CD14-positive monocyte (primary cell): ENCODE measurements around the gene ZNF8. TPM values are rescaled to one million over a fixed set of nuclear protein-coding genes. Genes with fewer than 3 reads are reported as not detected.

Experiments used
- DNase-seq, 3 donors: peaks; one replicate each; pipeline ENCODE4 v3.0.0-alpha.2; 2011 to 2022
- H2AFZ ChIP-seq: 2 replicates; pipeline ENCODE4 v1.6.0; 2012; ENCODE audit warnings: mild to moderate bottlenecking, low read depth, low read length, inconsistent platforms; ENCODE audit not compliant: insufficient read depth, poor library complexity, severe bottlenecking
- H3K27ac ChIP-seq, 2 donors: 1 replicate in 1 of 2; 2 replicates in 1 of 2; pipeline ENCODE4 v1.5.1; 2012 to 2013; ENCODE audit warnings: low read length in 2 of 2, control low read depth in 1 of 2, inconsistent platforms in 1 of 2, low read depth in 1 of 2, mild to moderate bottlenecking in 1 of 2
- H3K27me3 ChIP-seq, 2 donors: one replicate each; pipeline versions ENCODE4 v1.6.0 to v1.6.1; 2011 to 2013; ENCODE audit warnings: low read length in 2 of 2; ENCODE audit not compliant: control insufficient read depth in 2 of 2, insufficient read depth in 2 of 2
- H3K36me3 ChIP-seq, 2 donors: replicated peaks in 1 of 2; 1 replicate in 1 of 2; 2 replicates in 1 of 2; pipeline versions ENCODE4 v1.5.1 to v1.6.1; 2012 to 2013; ENCODE audit warnings: low read length in 2 of 2, control low read depth in 1 of 2, inconsistent platforms in 1 of 2, mild to moderate bottlenecking in 1 of 2; ENCODE audit not compliant: insufficient read depth in 2 of 2, control insufficient read depth in 1 of 2
- H3K4me1 ChIP-seq, 2 donors: 1 replicate in 1 of 2; 2 replicates in 1 of 2; pipeline versions ENCODE4 v1.5.1 to v1.6.1; 2012 to 2013; ENCODE audit warnings: low read length in 2 of 2, control low read depth in 1 of 2, inconsistent platforms in 1 of 2, mild to moderate bottlenecking in 1 of 2, moderate library complexity in 1 of 2; ENCODE audit not compliant: insufficient read depth in 2 of 2, control insufficient read depth in 1 of 2
- H3K4me2 ChIP-seq: replicated peaks from 2 replicates; pipeline ENCODE3; 2012; ENCODE audit warnings: low read length, moderate library complexity, mild to moderate bottlenecking; ENCODE audit not compliant: poor library complexity, severe bottlenecking; ENCODE audit errors: extremely low read depth
- H3K4me3 ChIP-seq, 3 experiments: fragments of 200-600 bp in 1 of 3; sonication (generic) in 1 of 3; replicated peaks in 1 of 3; 1 replicate in 2 of 3; 2 replicates in 1 of 3; pipeline ENCODE4 v1.5.1; 2011 to 2013; ENCODE audit warnings: low read length in 3 of 3, mild to moderate bottlenecking in 3 of 3, control low read depth in 2 of 3, low read depth in 2 of 3, inconsistent platforms in 1 of 3, moderate library complexity in 1 of 3
- H3K79me2 ChIP-seq: 2 replicates; pipeline ENCODE4 v1.6.0; 2012; ENCODE audit warnings: mild to moderate bottlenecking, control low read depth, inconsistent platforms, low read length, moderate library complexity; ENCODE audit not compliant: insufficient read depth
- H3K9ac ChIP-seq: 2 replicates; pipeline ENCODE4 v1.6.0; 2017; ENCODE audit warnings: low read length, mild to moderate bottlenecking; ENCODE audit not compliant: insufficient read depth, poor library complexity, severe bottlenecking
- H3K9me3 ChIP-seq, 2 donors: replicated peaks in 1 of 2; 1 replicate in 1 of 2; 2 replicates in 1 of 2; pipeline versions ENCODE4 v1.5.1 to v1.6.1; 2012 to 2013; ENCODE audit warnings: low read length in 2 of 2, control low read depth in 1 of 2; ENCODE audit not compliant: control insufficient read depth in 1 of 2, insufficient read depth in 1 of 2
- H4K20me1 ChIP-seq: 2 replicates; pipeline ENCODE4 v1.6.0; 2012; ENCODE audit warnings: mild to moderate bottlenecking, low read length, control low read depth, moderate library complexity; ENCODE audit not compliant: insufficient read depth
- H3K27ac Mint-ChIP-seq, 7 donors: one replicate each; pipeline ENCODE4 v1.8.0; 2020; ENCODE audit warnings: mild to moderate bottlenecking in 7 of 7, mixed read lengths in 7 of 7, moderate library complexity in 6 of 7, inconsistent platforms in 2 of 7
- H3K27me3 Mint-ChIP-seq, 3 donors: one replicate each; pipeline ENCODE4 v1.8.0; 2021 to 2022; ENCODE audit warnings: low read depth in 3 of 3, mild to moderate bottlenecking in 3 of 3, mixed read lengths in 3 of 3, moderate library complexity in 3 of 3, inconsistent platforms in 1 of 3
- H3K36me3 Mint-ChIP-seq, 2 donors: one replicate each; pipeline ENCODE4 v1.8.0; 2020; ENCODE audit warnings: mixed read lengths in 2 of 2, inconsistent platforms in 1 of 2, mild to moderate bottlenecking in 1 of 2
- H3K4me1 Mint-ChIP-seq: one replicate; pipeline ENCODE4 v1.8.0; 2020; ENCODE audit warnings: mild to moderate bottlenecking, mixed read lengths
- H3K4me3 Mint-ChIP-seq, 2 donors: one replicate each; pipeline ENCODE4 v1.8.0; 2020; ENCODE audit warnings: mild to moderate bottlenecking in 2 of 2, mixed read lengths in 2 of 2, moderate library complexity in 1 of 2
- H3K9me3 Mint-ChIP-seq, 7 donors: one replicate each; pipeline ENCODE4 v1.8.0; 2020 to 2022; ENCODE audit warnings: mixed read lengths in 7 of 7, mild to moderate bottlenecking in 6 of 7, moderate library complexity in 6 of 7, inconsistent platforms in 2 of 7
- CTCF ChIP-seq: fragments of 200-600 bp; IDR thresholded peaks from one replicate; pipeline ENCODE4 v1.8.0; 2022; ENCODE audit warnings: antibody characterized with exemption, mild to moderate bottlenecking
- WGBS: methylation state at CpG from one replicate; pipeline ENCODE4 v1.1.5; 2013; ENCODE audit warnings: missing lambda C conversion rate; ENCODE audit not compliant: insufficient coverage; 5-methylcytosine and 5-hydroxymethylcytosine counted together
- intact Hi-C, 2 donors: fragments of 100-400 bp; cut with micrococcal nuclease; formaldehyde crosslinking; loops; one replicate each; pipeline versions ENCODE4 v1.15.0 to v1.15.1; 2023
- polyA plus RNA-seq, 3 donors: library from polyadenylated mRNA; depleted of rRNA in 1 of 3; unstranded in 2 of 3; stranded (reverse) in 1 of 3; fragments of 300-500 nt in 2 of 3; fragments of >200 nt in 1 of 3; fragmentation: Illumina TruSeq in 2 of 3; gene quantifications; 1 replicate in 2 of 3; 2 replicates in 1 of 3; pipeline ENCODE4 v1.2.3, GENCODE V29; 2012 to 2021

ZNF8 gene
- polyA plus RNA-seq, 3 donors, result 0.05 to 2.4 (median 0.25) TPM

GRCh38 chr19:58350871-58351557 lies 72.3 kb downstream of the ZNF8 start:
- no peak overlapping the region for H3K27ac Mint-ChIP-seq
- no peak overlapping the region for H3K4me2 ChIP-seq
- peaks cover 0 to 7% of the 10 kb centered on the region in 2 donors for H3K9me3 ChIP-seq
- H3K27me3 Mint-ChIP-seq, result peaks cover 13 to 51% (median 24%) of the 10 kb centered on the region in 3 donors
- peaks cover 0 to 5% of the 10 kb centered on the region in 2 donors for H3K36me3 ChIP-seq
- H4K20me1 ChIP-seq, result no peaks in the 10 kb centered on the region
- intact Hi-C loops, result no loop called here
- H3K36me3 Mint-ChIP-seq, result peaks cover 10 to 18% of the 10 kb centered on the region in 2 donors
- H3K4me3 ChIP-seq, result no peak overlapping the region
- 92% methylated on average over 33 of the region's 34 CpGs for whole genome bisulfite sequencing
- peaks cover 0 to 8% (median 6%) of the 10 kb centered on the region in 7 donors for H3K9me3 Mint-ChIP-seq
- no peak overlapping the region for H3K9ac ChIP-seq
- H2AFZ ChIP-seq, result no peak overlapping the region
- TF ChIP-seq CTCF, result no peak
- no peaks in the 10 kb centered on the region for H3K79me2 ChIP-seq
- H3K27me3 ChIP-seq, result peaks cover 6 to 40% of the 10 kb centered on the region in 2 donors
- DNase-seq, result no peak
- H3K4me1 Mint-ChIP-seq, result peaks cover 27% of the 10 kb centered on the region
- H3K4me3 Mint-ChIP-seq, result no peak overlapping the region
- no peak overlapping the region for H3K27ac ChIP-seq
- H3K4me1 ChIP-seq, result peaks cover 17 to 36% of the 10 kb centered on the region in 2 donors

- H4K20me1 ChIP-seq, result no peaks in the 10 kb centered on the region
- no peak overlapping the region for H3K4me3 ChIP-seq
- no peaks in the 10 kb centered on the region for H3K79me2 ChIP-seq
- no peak overlapping the region for H3K9ac ChIP-seq
- peaks cover 8 to 18% of the 10 kb centered on the region in 2 donors for H3K36me3 Mint-ChIP-seq
- H3K9me3 Mint-ChIP-seq, result peaks cover 0 to 11% (median 6%) of the 10 kb centered on the region in 7 donors
- H3K27me3 ChIP-seq, result peaks cover 6 to 42% of the 10 kb centered on the region in 2 donors
- 95% methylated on average over 7 of the region's 9 CpGs for WGBS
- H3K9me3 ChIP-seq, result peaks cover 0 to 8% of the 10 kb centered on the region in 2 donors
- H3K4me2 ChIP-seq, result no peak overlapping the region
- H3K4me1 Mint-ChIP-seq, result peaks cover 31% of the 10 kb centered on the region
- DNase-seq, result no peak
- peaks cover 0 to 5% of the 10 kb centered on the region in 2 donors for H3K36me3 ChIP-seq
- H3K4me3 Mint-ChIP-seq, result no peak overlapping the region
- H3K27me3 Mint-ChIP-seq, result peaks cover 16 to 54% (median 27%) of the 10 kb centered on the region in 3 donors
- no peak for TF ChIP-seq CTCF
- no peak overlapping the region for H3K27ac ChIP-seq
- H2AFZ ChIP-seq, result no peak overlapping the region
- peaks cover 21 to 40% of the 10 kb centered on the region in 2 donors for H3K4me1 ChIP-seq
- H3K27ac Mint-ChIP-seq, result peak overlapping the region in 1 of 7 donors; percentile 13
- intact Hi-C loops, result no loop called here
These were observed 72.8 kb downstream of the ZNF8 start for GRCh38 chr19:58351558-58351878.
